ENCODE measurements around the gene PRR15L.

DNA sequence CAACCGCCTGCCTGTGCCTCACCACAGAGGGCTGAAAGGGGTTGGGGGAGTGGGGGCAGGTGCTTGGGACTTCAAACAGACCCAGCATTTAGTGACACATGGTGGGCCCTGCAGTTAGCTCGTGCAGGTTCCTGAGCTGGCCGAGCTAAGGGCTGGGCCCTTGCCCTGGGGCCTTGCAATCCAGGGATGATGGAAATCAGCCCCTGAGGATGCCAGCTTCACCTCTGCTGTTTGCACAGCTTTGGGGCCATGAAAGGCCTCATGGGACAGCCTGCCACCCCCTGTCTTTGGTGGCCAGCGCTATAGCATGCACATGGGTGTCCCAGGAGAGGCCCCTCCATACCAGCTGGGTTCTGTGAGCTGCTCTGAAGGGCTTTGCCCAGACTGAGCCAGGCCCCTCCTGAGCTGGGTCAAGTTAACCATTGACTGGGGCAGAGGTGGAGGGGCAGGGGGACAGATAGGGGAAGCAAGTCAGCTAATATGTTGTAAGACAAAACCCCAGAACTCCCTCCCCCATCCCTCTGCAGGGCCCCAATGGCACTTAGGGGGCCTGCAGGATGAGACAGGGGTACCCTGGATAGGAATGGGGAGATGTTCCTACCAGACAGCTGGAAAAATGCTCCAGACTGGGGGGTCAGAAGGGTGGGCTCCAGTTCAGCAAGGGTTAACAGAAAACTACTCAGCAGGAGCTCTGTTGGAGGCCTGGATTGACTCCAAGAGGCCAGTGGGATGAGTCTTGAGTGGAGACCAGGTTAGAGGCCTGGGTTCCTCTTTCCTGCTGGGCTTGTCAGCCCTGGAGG, 692 bp downstream of the PRR15L start:
- TF ChIP-seq EZH2 (IDR thresholded peaks at IDR 0.05; ENCODE audit: insufficient read depth, poor library complexity, severe bottlenecking) (no peak), EZH2phosphoT487 (IDR thresholded peaks at IDR 0.05; ENCODE audit: insufficient read depth, low read depth) (no peak)

Data from GM23248 (cell line).